ENCODE measurements around the gene MRTFA.
A peak's percentile ranks its signal among the peaks of the same experiment; 100 is the strongest.

DNA sequence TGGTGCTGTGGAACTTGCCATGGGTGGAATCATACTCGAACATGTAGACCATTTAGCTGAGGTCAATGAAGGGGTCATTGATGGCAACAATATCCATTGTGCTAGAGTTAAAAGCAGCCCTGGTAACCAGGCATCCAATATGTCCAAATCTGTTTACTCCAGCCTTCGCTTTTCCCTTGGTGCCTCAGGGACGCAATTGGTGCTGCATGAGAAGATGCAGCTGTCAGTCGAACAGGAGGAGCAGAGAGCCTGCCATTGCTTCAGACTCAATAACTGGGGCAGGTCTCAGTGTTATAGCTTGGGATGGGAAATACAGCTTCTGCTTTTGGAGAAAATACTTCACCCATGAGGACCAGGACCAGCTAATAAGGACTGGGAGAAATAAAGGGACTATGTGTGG lies 37.8 kb upstream of the MRTFA start:
- TF ChIP-seq, protein P1, sequence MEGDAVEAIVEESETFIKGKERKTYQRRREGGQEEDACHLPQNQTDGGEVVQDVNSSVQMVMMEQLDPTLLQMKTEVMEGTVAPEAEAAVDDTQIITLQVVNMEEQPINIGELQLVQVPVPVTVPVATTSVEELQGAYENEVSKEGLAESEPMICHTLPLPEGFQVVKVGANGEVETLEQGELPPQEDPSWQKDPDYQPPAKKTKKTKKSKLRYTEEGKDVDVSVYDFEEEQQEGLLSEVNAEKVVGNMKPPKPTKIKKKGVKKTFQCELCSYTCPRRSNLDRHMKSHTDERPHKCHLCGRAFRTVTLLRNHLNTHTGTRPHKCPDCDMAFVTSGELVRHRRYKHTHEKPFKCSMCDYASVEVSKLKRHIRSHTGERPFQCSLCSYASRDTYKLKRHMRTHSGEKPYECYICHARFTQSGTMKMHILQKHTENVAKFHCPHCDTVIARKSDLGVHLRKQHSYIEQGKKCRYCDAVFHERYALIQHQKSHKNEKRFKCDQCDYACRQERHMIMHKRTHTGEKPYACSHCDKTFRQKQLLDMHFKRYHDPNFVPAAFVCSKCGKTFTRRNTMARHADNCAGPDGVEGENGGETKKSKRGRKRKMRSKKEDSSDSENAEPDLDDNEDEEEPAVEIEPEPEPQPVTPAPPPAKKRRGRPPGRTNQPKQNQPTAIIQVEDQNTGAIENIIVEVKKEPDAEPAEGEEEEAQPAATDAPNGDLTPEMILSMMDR (IDR thresholded peaks at IDR 0.05): no peak
- TF ChIP-seq POLR2A (IDR thresholded peaks at IDR 0.05): no peak
- TF ChIP-seq POLR2AphosphoS5 (IDR thresholded peaks at IDR 0.05): peak; percentile 59 to 75
- peak in 1 of 4 donors; percentile 2 for TF ChIP-seq EP300 (IDR thresholded peaks at IDR 0.05)
